ENCODE measurements around the gene ZDHHC24.

The ZDHHC24 gene

GRCh38 chr11:66494935-66495334, 50.9 kb downstream of the ZDHHC24 start:
- no peak for TF ChIP-seq GLIS3 (CRISPR knock-in tag; IDR thresholded peaks at IDR 0.05)
- TF ChIP-seq ISL1 (CRISPR knock-in tag; IDR thresholded peaks at IDR 0.05), result no peak
- TF ChIP-seq CSDC2 (CRISPR knock-in tag; IDR thresholded peaks at IDR 0.05), result no peak
- TF ChIP-seq ZFP30 (CRISPR knock-in tag; IDR thresholded peaks at IDR 0.05), result no peak
- ATAC-seq, result no peak

GRCh38 chr11:66494458-66494857, 51.4 kb downstream of the ZDHHC24 start:
- ATAC-seq, result no peak
- TF ChIP-seq TSHZ2 (CRISPR knock-in tag; IDR thresholded peaks at IDR 0.05), result no peak
- no peak for TF ChIP-seq TCF4 (CRISPR knock-in tag; IDR thresholded peaks at IDR 0.05; ENCODE audit: borderline replicate concordance)
- TF ChIP-seq ZC3H10 (CRISPR knock-in tag; IDR thresholded peaks at IDR 0.05), result no peak
- TF ChIP-seq POU6F1 (CRISPR knock-in tag; IDR thresholded peaks at IDR 0.05; ENCODE audit: borderline replicate concordance, low read depth), result no peak
- TF ChIP-seq CSRNP3 (CRISPR knock-in tag; IDR thresholded peaks at IDR 0.05), result no peak
- TF ChIP-seq CSDC2 (CRISPR knock-in tag; IDR thresholded peaks at IDR 0.05), result no peak
- TF ChIP-seq ESRRG (CRISPR knock-in tag; IDR thresholded peaks at IDR 0.05), result no peak
- TF ChIP-seq CREB5 (CRISPR knock-in tag; IDR thresholded peaks at IDR 0.05; ENCODE audit: low read depth), result no peak
- TF ChIP-seq ARNTL (CRISPR knock-in tag; IDR thresholded peaks at IDR 0.05; ENCODE audit: borderline replicate concordance, low read depth), result no peak

GRCh38 chr11:66493130-66493529, 52.7 kb downstream of the ZDHHC24 start:
- no peak for ATAC-seq
- no peak for TF ChIP-seq TOX (CRISPR knock-in tag; IDR thresholded peaks at IDR 0.05; ENCODE audit: borderline replicate concordance)
- no peak for TF ChIP-seq ZNF565 (CRISPR knock-in tag; conservative IDR thresholded peaks at IDR 0.05; ENCODE audit: low read depth)
- TF ChIP-seq RARB (CRISPR knock-in tag; IDR thresholded peaks at IDR 0.05), result no peak
- no peak for TF ChIP-seq SNAI2 (CRISPR knock-in tag; IDR thresholded peaks at IDR 0.05)
- no peak for TF ChIP-seq OSR1 (CRISPR knock-in tag; IDR thresholded peaks at IDR 0.05)
- TF ChIP-seq ISL1 (CRISPR knock-in tag; IDR thresholded peaks at IDR 0.05), result no peak
- TF ChIP-seq POU6F1 (CRISPR knock-in tag; IDR thresholded peaks at IDR 0.05; ENCODE audit: borderline replicate concordance, low read depth), result no peak
- TF ChIP-seq ESRRG (CRISPR knock-in tag; IDR thresholded peaks at IDR 0.05), result no peak
- TF ChIP-seq PATZ1 (CRISPR knock-in tag; IDR thresholded peaks at IDR 0.05; ENCODE audit: borderline replicate concordance), result no peak
- no peak for TF ChIP-seq BACH2 (CRISPR knock-in tag; IDR thresholded peaks at IDR 0.05; ENCODE audit: borderline replicate concordance)
- no peak for TF ChIP-seq ZFP30 (CRISPR knock-in tag; IDR thresholded peaks at IDR 0.05)
- TF ChIP-seq CSRNP3 (CRISPR knock-in tag; IDR thresholded peaks at IDR 0.05), result no peak
- TF ChIP-seq ZC3H10 (CRISPR knock-in tag; IDR thresholded peaks at IDR 0.05), result no peak
- TF ChIP-seq PPARA (CRISPR knock-in tag; IDR thresholded peaks at IDR 0.05; ENCODE audit: borderline replicate concordance), result no peak
- no peak for TF ChIP-seq TCF4 (CRISPR knock-in tag; IDR thresholded peaks at IDR 0.05; ENCODE audit: borderline replicate concordance)
- no peak for TF ChIP-seq CREB5 (CRISPR knock-in tag; IDR thresholded peaks at IDR 0.05; ENCODE audit: low read depth)
- TF ChIP-seq ZNF70 (CRISPR knock-in tag; IDR thresholded peaks at IDR 0.05), result no peak

Measured in SK-N-SH treated with all-trans-retinoic acid at 6 μM for 48 hours (cell line).